A673 (cell line): Measurements from ENCODE around the gene NR2C2. TPM values are rescaled to one million over a fixed set of nuclear protein-coding genes. Genes with fewer than 3 reads are reported as not detected.
"Not testable (repeated sequence)": the region's sequence is repeated elsewhere in the genome, so short reads cannot be mapped to it uniquely, and the experiment has no call there.

Experiments used
- BruUV-seq: library from RNA; stranded (reverse); fragments of 400-500 nt; replicated peaks from 2 replicates; lab custom pipeline; 2021; lab: Mats Ljungman, UMichigan
- CTCF ChIA-PET: fragments of 300-600 bp; sonication (Branson Sonifier 250); formaldehyde crosslinking; loops from one replicate; lab custom pipeline; 2022; ENCODE audit warnings: antibody characterized with exemption; lab: Charles Lee
- POLR2A ChIA-PET: fragments of 300-600 bp; sonication (Branson Sonifier 250); formaldehyde crosslinking; loops from one replicate; lab custom pipeline; 2022; ENCODE audit warnings: antibody characterized with exemption; ENCODE audit not compliant: low non-redundant PET; lab: Charles Lee
- DNase-seq: peaks from one replicate; pipeline ENCODE4 v3.0.0-alpha.2; 2015; ENCODE audit warnings: low spot score
- H3K27ac ChIP-seq: fragments of 200-600 bp; sonication (generic); 2 replicates; pipeline ENCODE4 v1.5.1; 2016; ENCODE audit warnings: mixed run types, low read depth, mild to moderate bottlenecking, mixed read lengths, antibody characterized with exemption, low read length; ENCODE audit not compliant: poor library complexity, severe bottlenecking
- H3K27me3 ChIP-seq: fragments of 200-600 bp; sonication (generic); replicated peaks from 2 replicates; pipeline ENCODE4 v1.6.1; 2017; ENCODE audit warnings: mixed run types, low read depth, mild to moderate bottlenecking, mixed read lengths, antibody characterized with exemption, low read length; ENCODE audit not compliant: insufficient read depth, poor library complexity
- H3K36me3 ChIP-seq: fragments of 200-600 bp; sonication (generic); 2 replicates; pipeline ENCODE4 v1.6.1; 2016; ENCODE audit warnings: mixed run types, mild to moderate bottlenecking, mixed read lengths, antibody characterized with exemption, low read length; ENCODE audit not compliant: insufficient read depth, poor library complexity, severe bottlenecking
- H3K4me1 ChIP-seq: fragments of 200-600 bp; sonication (generic); 2 replicates; pipeline ENCODE4 v1.6.1; 2017; ENCODE audit warnings: mixed run types, mild to moderate bottlenecking, mixed read lengths, antibody characterized with exemption, low read length; ENCODE audit not compliant: insufficient read depth, poor library complexity, severe bottlenecking
- H3K4me3 ChIP-seq: fragments of 200-600 bp; sonication (generic); 2 replicates; pipeline ENCODE4 v1.5.1; 2016; ENCODE audit warnings: low read depth, mixed run types, mild to moderate bottlenecking, mixed read lengths, low read length; ENCODE audit not compliant: poor library complexity, severe bottlenecking
- H3K9me3 ChIP-seq: fragments of 200-600 bp; sonication (generic); 2 replicates; pipeline ENCODE4 v1.6.1; 2016; ENCODE audit warnings: mixed run types, low read depth, mild to moderate bottlenecking, mixed read lengths, antibody characterized with exemption, low read length; ENCODE audit not compliant: poor library complexity, severe bottlenecking
- CTCF ChIP-seq: fragments of 300-800, 200-600 bp; sonication (generic); conservative IDR thresholded peaks from 2 replicates; pipeline ENCODE4 v1.5.1; 2017; ENCODE audit warnings: low read depth, mild to moderate bottlenecking, antibody characterized with exemption, low read length, moderate library complexity, mixed read lengths
- EZH2 ChIP-seq: fragments of 200-600 bp; sonication (generic); IDR thresholded peaks from 2 replicates; pipeline ENCODE4 v1.6.1; 2017; ENCODE audit warnings: borderline replicate concordance, low read depth, mild to moderate bottlenecking, mixed read lengths, antibody characterized with exemption, low read length; ENCODE audit not compliant: poor library complexity, severe bottlenecking
- intact Hi-C: fragments of 100-400 bp; cut with micrococcal nuclease; formaldehyde crosslinking; loops from one replicate; pipeline ENCODE4 v1.10.0; 2022; ENCODE audit not compliant: unreplicated experiment
- total RNA-seq: library from RNA; stranded (reverse); gene quantifications from 2 replicates; pipeline ENCODE4 v1.2.3, GENCODE V29; 2021

The NR2C2 gene
- total RNA-seq, 1 experiment from 2014 or later: 56.5 TPM

GRCh38 chr3:14991151-14991742 lies 43.9 kb downstream of the NR2C2 start:
- no peaks in the 10 kb centered on the region for H3K9me3 ChIP-seq
- no TSS peak for BruUV-seq
- peaks cover 14% of the 10 kb centered on the region for H3K4me1 ChIP-seq
- peak; percentile 32 for DNase-seq
- no peak for TF ChIP-seq EZH2
- no peak for TF ChIP-seq CTCF
- CTCF ChIA-PET: no interaction called here
- intact Hi-C loops: no loop called here
- H3K4me3 ChIP-seq: no peak overlapping the region
- no peak overlapping the region for H3K27ac ChIP-seq
- no peaks in the 10 kb centered on the region for H3K27me3 ChIP-seq
- POLR2A ChIA-PET: interaction anchor here (0.6 kb wide), 1 partner anchor 55 kb away, joined by 14 read pairs; no protein-coding TSS in a partner anchor
- H3K36me3 ChIP-seq: no peaks in the 10 kb centered on the region

DNA sequence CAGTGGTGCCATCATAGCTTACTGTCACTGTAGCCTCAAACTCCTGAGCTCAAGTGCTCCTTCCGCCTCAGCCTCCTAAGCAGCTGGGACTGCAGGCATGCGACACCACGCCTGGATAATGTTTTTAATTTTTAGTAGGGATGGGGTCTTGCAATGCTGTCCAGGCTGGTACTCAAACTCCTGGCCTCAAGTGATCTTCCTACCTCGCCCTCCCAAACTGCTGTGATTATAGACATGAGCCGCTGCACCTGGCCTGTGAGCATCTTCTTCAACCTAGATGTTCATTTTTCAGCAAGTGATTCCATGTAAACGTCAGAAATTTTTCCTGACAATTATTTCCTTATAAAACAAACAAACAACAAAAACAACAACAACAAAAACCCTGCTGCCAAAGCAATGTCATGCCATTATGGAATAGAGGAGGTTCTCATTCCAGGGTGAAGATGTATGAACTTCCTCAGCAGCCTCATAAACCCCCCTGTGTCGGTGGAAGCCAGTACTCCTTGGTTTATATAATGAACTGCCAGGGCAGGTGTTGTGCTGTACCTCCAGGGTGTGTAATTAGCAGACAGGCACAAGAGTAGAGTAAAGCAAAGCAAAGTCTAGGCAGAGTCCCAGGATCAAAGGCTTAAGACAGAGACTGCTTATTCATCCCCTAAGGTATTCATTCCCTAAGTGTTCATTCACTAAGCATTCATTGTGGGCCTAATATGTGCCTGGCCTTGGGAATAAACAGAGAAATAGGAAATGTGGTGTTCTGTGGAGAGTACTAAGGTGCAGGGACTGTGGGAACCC lies 44.6 kb downstream of the NR2C2 start:
- ChIA-PET POLR2A (interaction anchor here (0.6 kb wide), 1 partner anchor 54 kb away, joined by 14 read pairs; no protein-coding TSS in a partner anchor), CTCF (no interaction called here)
- no peak for DNase-seq
- H3K27ac ChIP-seq: no peak overlapping the region
- no TSS peak for BruUV-seq
- H3K36me3 ChIP-seq: no peaks in the 10 kb centered on the region
- peaks cover 14% of the 10 kb centered on the region for H3K4me1 ChIP-seq
- no peaks in the 10 kb centered on the region for H3K27me3 ChIP-seq
- H3K9me3 ChIP-seq: no peaks in the 10 kb centered on the region
- intact Hi-C loops: no loop called here
- no peak for TF ChIP-seq EZH2
- no peak for TF ChIP-seq CTCF
- H3K4me3 ChIP-seq: no peak overlapping the region

DNA sequence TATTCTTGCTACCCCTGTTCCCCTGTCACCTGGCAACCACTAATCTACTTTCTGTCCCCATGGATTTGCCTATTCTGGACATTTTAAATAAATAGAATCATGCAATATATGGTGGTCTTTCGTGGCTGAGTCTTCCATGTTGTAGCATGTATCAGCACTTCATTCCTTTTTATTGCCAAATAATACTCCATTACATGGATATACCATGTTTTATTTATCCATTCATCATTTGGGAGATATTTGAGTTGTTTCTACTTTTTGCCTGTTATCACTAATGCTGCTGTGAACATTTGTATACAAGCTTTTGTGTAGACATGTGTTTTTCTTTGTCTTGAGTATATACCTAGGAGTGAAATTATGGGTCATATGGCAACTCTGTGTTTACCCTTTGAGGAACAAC lies 50.6 kb downstream of the NR2C2 start:
- no peak overlapping the region for H3K27ac ChIP-seq
- H3K4me1 ChIP-seq: no peaks in the 10 kb centered on the region
- H3K9me3 ChIP-seq: peaks cover 3% of the 10 kb centered on the region
- no peaks in the 10 kb centered on the region for H3K27me3 ChIP-seq
- CTCF ChIA-PET: no interaction called here
- POLR2A ChIA-PET: no interaction called here
- no TSS peak for BruUV-seq
- no peak for DNase-seq
- H3K36me3 ChIP-seq: no peaks in the 10 kb centered on the region
- TF ChIP-seq CTCF (no peak), EZH2 (no peak)
- intact Hi-C loops: no loop called here
- no peak overlapping the region for H3K4me3 ChIP-seq

DNA sequence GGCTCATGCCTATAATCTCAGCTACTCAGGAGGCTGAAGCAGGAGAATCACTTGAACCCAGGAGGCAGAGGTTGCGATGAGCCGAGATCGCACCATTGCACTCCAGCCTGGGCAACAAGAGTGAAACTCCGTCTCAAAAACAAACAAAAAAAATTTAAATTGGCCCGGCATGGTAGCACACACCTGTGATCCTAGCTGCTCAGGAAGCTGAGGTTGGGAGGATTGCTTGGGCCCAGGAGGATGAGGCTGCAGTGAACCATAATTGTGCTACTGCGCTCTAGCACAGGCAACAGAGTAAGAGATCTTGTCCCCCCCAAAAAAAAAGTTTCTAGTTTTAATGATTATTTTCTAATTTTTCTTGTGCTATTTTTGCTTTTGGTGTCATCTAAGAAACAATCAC lies 51.8 kb downstream of the NR2C2 start:
- intact Hi-C loops, DNase-seq, H3K27ac ChIP-seq, H3K4me1 ChIP-seq, POLR2A ChIA-PET, H3K36me3 ChIP-seq, CTCF ChIA-PET, H3K4me3 ChIP-seq, H3K27me3 ChIP-seq, H3K9me3 ChIP-seq, BruUV-seq: not testable (repeated sequence)
